Stomach (tissue), 9 donors: Measurements from ENCODE around the gene MTMR12. TPM values are rescaled to one million over a fixed set of nuclear protein-coding genes. Genes with fewer than 3 reads are reported as not detected.

ENCODE experiments used
- DNase-seq, 2 donors: peaks; one replicate each; pipeline versions ENCODE4 v3.0.0 to v3.0.0-alpha.2; 2013 to 2019
- H3K27ac ChIP-seq, 5 donors: fragments of 200-600 bp in 4 of 5; sonication (generic) in 4 of 5; one replicate each; pipeline ENCODE4 v1.5.1; 2013 to 2019; ENCODE audit warnings: mild to moderate bottlenecking in 1 of 5, moderate library complexity in 1 of 5
- H3K27me3 ChIP-seq, 3 donors: fragments of 200-600 bp; sonication (generic); one replicate each; pipeline ENCODE4 v1.5.1; 2017 to 2019; ENCODE audit warnings: mixed run types in 1 of 3
- H3K36me3 ChIP-seq, 4 donors: fragments of 200-600 bp; sonication (generic); 1 replicate in 3 of 4; 2 replicates in 1 of 4; pipeline ENCODE4 v1.5.1; 2016 to 2019
- H3K4me1 ChIP-seq, 4 donors: fragments of 200-600 bp; sonication (generic); one replicate each; pipeline ENCODE4 v1.5.1; 2016 to 2019
- H3K4me3 ChIP-seq, 4 donors: fragments of 200-600 bp; sonication (generic) in 3 of 4; one replicate each; pipeline ENCODE4 v1.5.1; 2016 to 2019; ENCODE audit warnings: mild to moderate bottlenecking in 1 of 4
- H3K9me3 ChIP-seq, 4 donors: fragments of 200-600 bp; sonication (generic); one replicate each; pipeline ENCODE4 v1.5.1; 2016 to 2019
- EP300 ChIP-seq: sonication (generic); formaldehyde crosslinking; IDR thresholded peaks from one replicate; pipeline ENCODE4 v1.6.1; 2017; ENCODE audit warnings: antibody characterized with exemption
- POLR2A ChIP-seq, 4 donors: fragments of 450-650 bp; IDR thresholded peaks; one replicate each; pipeline ENCODE4 v1.6.1; 2016; ENCODE audit warnings: antibody characterized with exemption in 4 of 4, control low read depth in 2 of 4, mild to moderate bottlenecking in 1 of 4, moderate library complexity in 1 of 4
- POLR2AphosphoS5 ChIP-seq, 3 donors: sonication (generic); formaldehyde crosslinking; IDR thresholded peaks; one replicate each; pipeline ENCODE4 v1.6.1; 2016; ENCODE audit warnings: antibody characterized with exemption in 3 of 3
- WGBS, 5 donors: extraction: QIAGEN DNeasy Blood & Tissue Kit in 3 of 5; methylation state at CpG; one replicate each; pipeline versions ENCODE4 v1.1.5 to v1.1.7; 2013 to 2018; 5-methylcytosine and 5-hydroxymethylcytosine counted together
- intact Hi-C: fragments of 100-400 bp; cut with DNase I; formaldehyde crosslinking; loops from one replicate; pipeline ENCODE4 v1.15.1; 2023; ENCODE audit warnings: low total_unique reads
- polyA plus RNA-seq, 3 donors: library from polyadenylated mRNA; stranded (reverse); fragments of 200-250 nt; gene quantifications; one replicate each; pipeline ENCODE4 v1.2.3, GENCODE V29; 2013
- total RNA-seq, 5 donors: library from RNA; depleted of rRNA; stranded (reverse); fragments of >200 nt; gene quantifications; one replicate each; pipeline versions ENCODE4 v1.1.0 to v1.2.3, GENCODE V29; 2014 to 2016
- TF ChIP-seq, protein P1 (sequence below), 7 experiments: fragments of 450-650 bp in 4 of 7; fragments of 200-600 bp in 3 of 7; sonication (generic) in 3 of 7; IDR thresholded peaks; one replicate each; pipeline ENCODE4 v1.5.1; 2016 to 2019; ENCODE audit warnings: antibody characterized with exemption in 7 of 7, control low read depth in 2 of 7, mild to moderate bottlenecking in 1 of 7
- donor health status: healthy with polysubstance abuse.
- donor health status: Bipolar disorder and iron deficiency.
- donor health status: healthy.

MTMR12 gene
- total and polyA plus RNA-seq, 8 donors = 7.2 to 51.9 (median 38.8) TPM

DNA sequence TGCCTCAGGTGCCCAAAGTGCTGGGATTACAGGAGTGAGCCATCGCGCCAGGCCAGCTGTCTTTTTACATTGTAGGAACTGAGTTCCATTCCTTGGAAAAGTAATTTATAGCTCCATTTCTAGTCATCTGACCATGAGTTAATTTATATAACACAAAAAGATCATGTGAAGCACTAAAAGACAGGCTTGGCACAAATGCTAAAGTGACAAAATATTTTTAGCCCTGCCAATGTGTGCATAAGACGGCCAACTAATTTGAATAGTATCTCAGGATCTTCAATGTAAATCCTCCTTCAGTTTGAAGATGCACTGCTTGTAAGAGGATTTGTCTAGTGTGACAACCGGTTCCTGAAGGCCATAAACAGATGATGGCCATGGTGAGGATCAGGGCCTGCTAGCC lies 49.1 kb downstream of the MTMR12 start:
- H3K27ac ChIP-seq = no peak overlapping the region
- H3K36me3 ChIP-seq = peaks cover 36 to 100% (median 96%) of the 10 kb centered on the region in 4 donors
- intact Hi-C loops = no loop called here

DNA sequence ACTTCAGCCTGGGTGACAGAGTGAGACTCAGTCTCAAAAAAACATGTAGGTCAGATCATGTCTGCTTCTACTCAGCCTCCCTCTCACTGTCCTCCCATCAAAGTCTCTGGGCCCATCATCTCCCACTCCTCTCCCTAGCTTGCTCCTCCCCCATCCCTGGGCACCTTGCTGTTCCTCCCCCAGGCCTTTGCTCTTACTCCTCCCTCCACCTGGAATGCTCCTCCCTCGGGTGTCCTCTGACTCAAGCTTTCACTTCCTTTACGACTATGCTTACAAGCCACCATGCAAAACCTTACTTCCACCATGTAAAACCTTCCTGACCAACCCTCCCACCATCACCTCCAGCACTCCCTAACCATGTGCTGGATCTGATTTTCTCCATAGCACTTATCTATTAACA lies 51.5 kb downstream of the MTMR12 start:
- TF ChIP-seq POLR2A (IDR thresholded peaks at IDR 0.05) = no peak
- TF ChIP-seq, protein P1, sequence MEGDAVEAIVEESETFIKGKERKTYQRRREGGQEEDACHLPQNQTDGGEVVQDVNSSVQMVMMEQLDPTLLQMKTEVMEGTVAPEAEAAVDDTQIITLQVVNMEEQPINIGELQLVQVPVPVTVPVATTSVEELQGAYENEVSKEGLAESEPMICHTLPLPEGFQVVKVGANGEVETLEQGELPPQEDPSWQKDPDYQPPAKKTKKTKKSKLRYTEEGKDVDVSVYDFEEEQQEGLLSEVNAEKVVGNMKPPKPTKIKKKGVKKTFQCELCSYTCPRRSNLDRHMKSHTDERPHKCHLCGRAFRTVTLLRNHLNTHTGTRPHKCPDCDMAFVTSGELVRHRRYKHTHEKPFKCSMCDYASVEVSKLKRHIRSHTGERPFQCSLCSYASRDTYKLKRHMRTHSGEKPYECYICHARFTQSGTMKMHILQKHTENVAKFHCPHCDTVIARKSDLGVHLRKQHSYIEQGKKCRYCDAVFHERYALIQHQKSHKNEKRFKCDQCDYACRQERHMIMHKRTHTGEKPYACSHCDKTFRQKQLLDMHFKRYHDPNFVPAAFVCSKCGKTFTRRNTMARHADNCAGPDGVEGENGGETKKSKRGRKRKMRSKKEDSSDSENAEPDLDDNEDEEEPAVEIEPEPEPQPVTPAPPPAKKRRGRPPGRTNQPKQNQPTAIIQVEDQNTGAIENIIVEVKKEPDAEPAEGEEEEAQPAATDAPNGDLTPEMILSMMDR (IDR thresholded peaks at IDR 0.05) = no peak
- peaks cover 23 to 97% (median 92%) of the 10 kb centered on the region in 4 donors for H3K36me3 ChIP-seq
- H3K27ac ChIP-seq = peak overlapping the region; percentile 22 to 73 (median 56)
- H3K4me1 ChIP-seq = peaks cover 14 to 35% (median 22%) of the 10 kb centered on the region in 4 donors
- no peaks in the 10 kb centered on the region for H3K27me3 ChIP-seq
- H3K4me3 ChIP-seq = no peak overlapping the region
- no peaks in the 10 kb centered on the region for H3K9me3 ChIP-seq
- DNase-seq = no peak
- intact Hi-C loops = no loop called here
- WGBS, 5 donors = 54 to 67% (median 63%) methylated on average over 2 of the region's 2 CpGs

More for the DNA sequence above, 49.1 kb downstream of the MTMR12 start:
- Histone ChIP-seq H3K4me3 (no peak overlapping the region), H3K27me3 (no peaks in the 10 kb centered on the region), H3K9me3 (no peaks in the 10 kb centered on the region), H3K4me1 (peaks cover 13 to 28% (median 16%) of the 10 kb centered on the region in 4 donors)
- WGBS, 5 donors = 84 to 94% (median 87%) methylated on average over 4 of the region's 4 CpGs
- TF ChIP-seq, protein P1 (IDR thresholded peaks at IDR 0.05) = no peak
- TF ChIP-seq POLR2AphosphoS5 (IDR thresholded peaks at IDR 0.05) (no peak), EP300 (no peak), POLR2A (IDR thresholded peaks at IDR 0.05) (no peak)
- no peak for DNase-seq

DNA sequence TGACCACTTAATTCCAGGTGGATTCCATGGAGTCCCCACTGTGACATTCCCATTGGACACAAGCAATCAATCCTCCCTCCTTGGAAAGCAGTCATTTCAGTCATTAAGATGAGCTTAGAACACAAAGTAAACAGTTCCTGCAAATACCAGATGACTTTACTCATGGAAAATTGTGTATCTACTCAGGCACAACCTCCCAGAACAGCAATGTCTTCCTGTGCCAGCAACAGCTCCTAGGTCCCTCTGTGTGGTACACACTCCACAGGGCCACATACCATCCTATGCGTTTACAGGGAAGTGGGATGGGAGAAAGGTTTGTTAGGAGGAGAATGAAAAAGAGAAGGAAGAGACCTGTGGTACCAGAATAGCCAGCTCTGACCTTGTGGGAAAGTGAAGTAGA lies 53.7 kb downstream of the MTMR12 start:
- H3K27me3 ChIP-seq = no peaks in the 10 kb centered on the region
- H3K27ac ChIP-seq = peak overlapping the region in 4 of 5 donors; percentile 37 to 50 (median 44)
- H3K36me3 ChIP-seq = peaks cover 31 to 97% (median 87%) of the 10 kb centered on the region in 4 donors
- peaks cover 19 to 56% (median 40%) of the 10 kb centered on the region in 4 donors for H3K4me1 ChIP-seq
- intact Hi-C loops = no loop called here
- TF ChIP-seq POLR2AphosphoS5 (IDR thresholded peaks at IDR 0.05) = no peak
- TF ChIP-seq POLR2A (IDR thresholded peaks at IDR 0.05) = no peak
- no peak for TF ChIP-seq EP300
- TF ChIP-seq, protein P1 (IDR thresholded peaks at IDR 0.05) = no peak
- no peak for DNase-seq
- 35 to 67% (median 49%) methylated on average over 1 of the region's 1 CpG for WGBS, 5 donors
- H3K9me3 ChIP-seq = no peaks in the 10 kb centered on the region
- H3K4me3 ChIP-seq = no peak overlapping the region

DNA sequence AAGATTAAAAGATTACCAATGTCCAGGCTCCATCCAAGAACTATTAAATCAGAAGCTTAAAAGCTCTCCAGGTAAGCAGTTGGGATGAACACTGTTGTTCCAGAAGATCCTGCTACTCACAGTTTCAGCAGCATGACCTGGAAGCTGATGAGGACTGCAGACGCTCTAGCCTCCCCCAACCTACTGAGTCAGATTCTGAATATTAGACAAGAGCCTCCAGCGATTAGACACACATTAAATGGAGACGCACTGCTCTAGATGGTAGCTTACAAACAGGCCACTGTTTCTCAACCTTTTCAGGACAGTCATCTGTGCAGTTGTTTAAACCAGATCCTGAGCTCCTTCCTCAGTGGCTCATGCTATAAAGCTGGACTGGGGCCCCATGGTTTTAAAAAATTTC lies 54.3 kb downstream of the MTMR12 start:
- TF ChIP-seq EP300 (no peak), POLR2A (IDR thresholded peaks at IDR 0.05) (no peak), POLR2AphosphoS5 (IDR thresholded peaks at IDR 0.05) (no peak)
- TF ChIP-seq, protein P1 (IDR thresholded peaks at IDR 0.05) = no peak
- WGBS, 5 donors = 89 to 96% (median 92%) methylated on average over 3 of the region's 3 CpGs
- intact Hi-C loops = no loop called here
- DNase-seq = no peak
- peak overlapping the region in 1 of 5 donors; percentile 43 for H3K27ac ChIP-seq
- no peaks in the 10 kb centered on the region for H3K27me3 ChIP-seq
- H3K9me3 ChIP-seq = no peaks in the 10 kb centered on the region
- peaks cover 37 to 97% (median 87%) of the 10 kb centered on the region in 4 donors for H3K36me3 ChIP-seq
- no peak overlapping the region for H3K4me3 ChIP-seq
- H3K4me1 ChIP-seq = peaks cover 19 to 58% (median 40%) of the 10 kb centered on the region in 4 donors
